Endothelial cell of umbilical vein (primary cell): ENCODE results near the gene ZSWIM5. TPM values are rescaled to one million over a fixed set of nuclear protein-coding genes. Genes with fewer than 3 reads are reported as not detected.

Experiments used
- BruUV-seq: library from RNA; stranded (reverse); fragments of 400-500 nt; replicated peaks from 2 replicates; lab custom pipeline; 2021; lab: Mats Ljungman, UMichigan
- CTCF ChIA-PET: fragments of 300-600, 350-600 bp; sonication (Branson Sonifier 250); formaldehyde crosslinking; loops from one replicate; lab custom pipeline; 2021; ENCODE audit warnings: antibody characterized with exemption, inconsistent platforms; lab: Charles Lee
- POLR2A ChIA-PET: fragments of 300-600, 350-600 bp; sonication (Branson Sonifier 250); formaldehyde crosslinking; loops from one replicate; lab custom pipeline; 2021; ENCODE audit warnings: antibody characterized with exemption, inconsistent platforms; lab: Charles Lee
- DNase-seq: peaks from one replicate; pipeline ENCODE4 v3.0.0-alpha.2; 2011; ENCODE audit warnings: low read depth, low spot score
- FAIRE-seq: peaks from 2 replicates; lab custom pipeline; 2011; peaks lifted over from hg19 to GRCh38; lab: Jason Lieb, UNC
- H2AFZ ChIP-seq: 2 replicates; pipeline ENCODE4 v1.6.0; 2012; ENCODE audit warnings: low read depth, low read length, control low read depth, inconsistent platforms
- H3K27ac ChIP-seq: 2 replicates; pipeline ENCODE4 v1.5.1; 2011; ENCODE audit warnings: low read depth, mild to moderate bottlenecking, control low read depth, low read length, moderate library complexity; ENCODE audit not compliant: insufficient read depth
- H3K27me3 ChIP-seq, 2 experiments: 2 replicates each; pipeline versions ENCODE4 v1.6.0 to v1.6.1; 2011; ENCODE audit warnings: low read length in 2 of 2, mixed read lengths in 1 of 2; ENCODE audit not compliant: control insufficient read depth in 2 of 2, insufficient read depth in 2 of 2
- H3K36me3 ChIP-seq, 2 experiments: 2 replicates in 1 of 2; 3 replicates in 1 of 2; pipeline ENCODE4 v1.5.1; 2011; ENCODE audit warnings: low read length in 2 of 2, mild to moderate bottlenecking in 1 of 2, moderate library complexity in 1 of 2; ENCODE audit not compliant: control insufficient read depth in 2 of 2, insufficient read depth in 2 of 2; ENCODE audit errors: extremely low read depth in 1 of 2
- H3K4me1 ChIP-seq: 3 replicates; pipeline ENCODE4 v1.5.1; 2011; ENCODE audit warnings: mild to moderate bottlenecking, low read length; ENCODE audit not compliant: control insufficient read depth, insufficient read depth; ENCODE audit errors: extremely low read depth
- H3K4me2 ChIP-seq: 2 replicates; pipeline ENCODE4 v1.6.1; 2011; ENCODE audit warnings: low read length, control low read depth, mixed read lengths; ENCODE audit not compliant: insufficient read depth
- H3K4me3 ChIP-seq, 3 experiments: fragments of 200-600 bp in 1 of 3; sonication (generic), shearing (Covaris generic) in 1 of 3; replicated peaks in 1 of 3; 2 replicates each; pipeline ENCODE4 v1.5.1; 2011 to 2016; ENCODE audit warnings: control low read depth in 3 of 3, low read length in 3 of 3, mild to moderate bottlenecking in 2 of 3, inconsistent platforms in 1 of 3, low read depth in 1 of 3, moderate library complexity in 1 of 3; ENCODE audit not compliant: insufficient read depth in 1 of 3
- H3K79me2 ChIP-seq: 2 replicates; pipeline ENCODE4 v1.6.0; 2012; ENCODE audit warnings: low read length, inconsistent platforms; ENCODE audit not compliant: control insufficient read depth, insufficient read depth
- H3K9ac ChIP-seq: replicated peaks from 2 replicates; pipeline ENCODE3; 2011; ENCODE audit warnings: low read length, control low read depth; ENCODE audit not compliant: insufficient read depth; ENCODE audit errors: extremely low read depth
- H3K9me1 ChIP-seq: replicated peaks from 3 replicates; pipeline ENCODE4 v1.6.0; 2011; ENCODE audit warnings: mild to moderate bottlenecking, low read length; ENCODE audit not compliant: control insufficient read depth, insufficient read depth; ENCODE audit errors: extremely low read depth
- H3K9me3 ChIP-seq: replicated peaks from 2 replicates; pipeline ENCODE4 v1.5.1; 2012; ENCODE audit warnings: low read length, inconsistent platforms; ENCODE audit not compliant: control insufficient read depth, insufficient read depth
- H4K20me1 ChIP-seq: replicated peaks from 2 replicates; pipeline ENCODE3; 2011; ENCODE audit warnings: mild to moderate bottlenecking, low read length; ENCODE audit not compliant: control insufficient read depth, insufficient read depth; ENCODE audit errors: extremely low read depth
- CTCF ChIP-seq, 2 donors: IDR thresholded peaks; 1 replicate in 1 of 2; 2 replicates in 1 of 2; pipeline ENCODE4 v1.5.1; 2011; ENCODE audit warnings: low read length in 2 of 2, mild to moderate bottlenecking in 2 of 2, moderate library complexity in 2 of 2, control low read depth in 1 of 2, inconsistent platforms in 1 of 2, low read depth in 1 of 2; ENCODE audit not compliant: insufficient read depth in 1 of 2; ENCODE audit errors: extremely low read depth in 1 of 2
- EZH2 ChIP-seq: IDR thresholded peaks from 2 replicates; pipeline ENCODE4 v1.6.1; 2012; ENCODE audit warnings: borderline replicate concordance, low read depth, mild to moderate bottlenecking, moderate library complexity, low read length, inconsistent platforms; ENCODE audit not compliant: severe bottlenecking
- FOS ChIP-seq: IDR thresholded peaks from 2 replicates; pipeline ENCODE4 v1.6.1; 2011; ENCODE audit warnings: mild to moderate bottlenecking, low read length, moderate library complexity, borderline replicate concordance; ENCODE audit not compliant: insufficient read depth
- GATA2 ChIP-seq: IDR thresholded peaks from 2 replicates; pipeline ENCODE4 v1.7.0; 2011; ENCODE audit warnings: low read depth, mild to moderate bottlenecking, moderate library complexity, mixed read lengths, low read length; ENCODE audit not compliant: insufficient read length, insufficient read depth
- JUN ChIP-seq: IDR thresholded peaks from 2 replicates; pipeline ENCODE4 v1.6.1; 2011; ENCODE audit warnings: borderline replicate concordance, low read depth; ENCODE audit not compliant: insufficient read length, insufficient read depth
- MAX ChIP-seq: IDR thresholded peaks from 2 replicates; pipeline ENCODE4 v1.6.1; 2011; ENCODE audit not compliant: insufficient read depth, insufficient read length
- MYC ChIP-seq: IDR thresholded peaks from one replicate; pipeline ENCODE4 v1.6.1; 2011; ENCODE audit warnings: mild to moderate bottlenecking, low read depth, low read length
- POLR2A ChIP-seq: IDR thresholded peaks from 2 replicates; pipeline ENCODE4 v1.6.1; 2012; ENCODE audit warnings: low read depth, mild to moderate bottlenecking, control low read depth, low read length
- POLR2AphosphoS5 ChIP-seq: IDR thresholded peaks from 2 replicates; pipeline ENCODE4 v1.6.1; 2012; ENCODE audit warnings: low read depth, mild to moderate bottlenecking, control low read depth, low read length, moderate library complexity; ENCODE audit not compliant: insufficient read depth
- dilution Hi-C: fragments of 300-500 bp; cut with MboI; formaldehyde crosslinking; loops from one replicate; pipeline ENCODE4 v1.15.0; 2019; ENCODE audit warnings: low sequenced_read_pairs; ENCODE audit not compliant: extremely low pct_ligation_motif_present
- intact Hi-C: fragments of 100-400 bp; cut with micrococcal nuclease; formaldehyde crosslinking; loops from one replicate; pipeline ENCODE4 v1.10.0; 2022
- polyA plus RNA-seq, 4 experiments: library from polyadenylated mRNA; depleted of rRNA in 3 of 4; stranded (reverse) in 3 of 4; unstranded in 1 of 4; fragments of >200 nt; gene quantifications; 2 replicates each; pipeline versions ENCODE4 v1.2.1 to v1.2.3, GENCODE V29; 2011 to 2012; ENCODE audit warnings: missing spikeins in 1 of 4
- total RNA-seq: library from RNA; stranded (reverse); gene quantifications from 2 replicates; pipeline ENCODE4 v1.2.3, GENCODE V29; 2021

The ZSWIM5 gene
- total and polyA plus RNA-seq, 2 donors (not counting 3 experiments of a cell fraction or from before 2014, with no cell fraction given): 1.6 to 4.3 TPM

- dilution Hi-C loops: no loop called here
These were observed 161.5 kb downstream of the ZSWIM5 start for GRCh38 chr1:45044916-45045315.

More at GRCh38 chr1:45044916-45045315, 161.5 kb downstream of the ZSWIM5 start:
- Histone ChIP-seq H3K79me2 (no peaks in the 10 kb centered on the region), H3K9ac (no peak overlapping the region), H3K9me1 (no peaks in the 10 kb centered on the region), H3K27ac (no peak overlapping the region), H3K36me3 (no peaks in the 10 kb centered on the region), H3K27me3 (no peaks in the 10 kb centered on the region), H4K20me1 (no peaks in the 10 kb centered on the region), H2AFZ (no peak overlapping the region), H3K4me2 (no peak overlapping the region), H3K9me3 (no peaks in the 10 kb centered on the region), H3K4me1 (no peaks in the 10 kb centered on the region), H3K4me3 (no peak overlapping the region)
- ChIA-PET CTCF (no interaction called here), POLR2A (no interaction called here)
- FAIRE-seq: no peak
- TF ChIP-seq JUN: no peak
- no peak for TF ChIP-seq POLR2A
- TF ChIP-seq MYC: no peak
- TF ChIP-seq EZH2: no peak
- no peak for TF ChIP-seq MAX
- no peak for TF ChIP-seq GATA2
- no peak for TF ChIP-seq FOS
- no peak for TF ChIP-seq POLR2AphosphoS5
- TF ChIP-seq CTCF (IDR thresholded peaks at IDR 0.05; ENCODE audit: extremely low read depth in 1 of 2, insufficient read depth in 1 of 2, low read depth in 1 of 2, low read length in 2 of 2): no peak
- DNase-seq: no peak
- intact Hi-C loops: no loop called here
- no TSS peak for BruUV-seq
